ENCODE data around the gene AGPAT3.

Gene AGPAT3

GRCh38 chr21:43853851-43854772 lies 10.9 kb upstream of the AGPAT3 start:
- Histone ChIP-seq H3K36me3 (ENCODE audit: insufficient read depth, low read length) (no peaks in the 10 kb centered on the region), H3K27ac (ENCODE audit: low read depth, low read length) (no peak overlapping the region), H3K27me3 (ENCODE audit: insufficient read depth, low read length) (no peaks in the 10 kb centered on the region), H3K9ac (ENCODE audit: low read depth, low read length) (no peak overlapping the region), H3K9me3 (ENCODE audit: insufficient read depth, low read depth, low read length) (no peaks in the 10 kb centered on the region), H3K4me3 (ENCODE audit: low read length) (no peak overlapping the region), H3K4me1 (ENCODE audit: insufficient read depth, low read length) (no peaks in the 10 kb centered on the region)
- 90% methylated on average over 34 of the region's 34 CpGs for WGBS

GRCh38 chr21:43854773-43855633 lies 10.0 kb upstream of the AGPAT3 start:
- Histone ChIP-seq H3K4me3 (ENCODE audit: low read length) (no peak overlapping the region), H3K27me3 (ENCODE audit: insufficient read depth, low read length) (no peaks in the 10 kb centered on the region), H3K9me3 (ENCODE audit: insufficient read depth, low read depth, low read length) (no peaks in the 10 kb centered on the region), H3K9ac (ENCODE audit: low read depth, low read length) (no peak overlapping the region), H3K36me3 (ENCODE audit: insufficient read depth, low read length) (no peaks in the 10 kb centered on the region), H3K4me1 (ENCODE audit: insufficient read depth, low read length) (peaks cover 5% of the 10 kb centered on the region; the same call in 1 of the 2 replicates), H3K27ac (ENCODE audit: low read depth, low read length) (no peak overlapping the region)
- 92% methylated on average over 26 of the region's 26 CpGs for WGBS

GRCh38 chr21:43855955-43856354 lies 9.1 kb upstream of the AGPAT3 start:
- Histone ChIP-seq H3K9ac (ENCODE audit: low read depth, low read length) (no peak overlapping the region), H3K9me3 (ENCODE audit: insufficient read depth, low read depth, low read length) (no peaks in the 10 kb centered on the region), H3K27ac (ENCODE audit: low read depth, low read length) (no peak overlapping the region), H3K36me3 (ENCODE audit: insufficient read depth, low read length) (no peaks in the 10 kb centered on the region), H3K4me1 (ENCODE audit: insufficient read depth, low read length) (peaks cover 5% of the 10 kb centered on the region; the same call in 1 of the 2 replicates), H3K4me3 (ENCODE audit: low read length) (no peak overlapping the region), H3K27me3 (ENCODE audit: insufficient read depth, low read length) (no peaks in the 10 kb centered on the region)
- WGBS, result 93% methylated on average over 10 of the region's 10 CpGs

GRCh38 chr21:43858806-43859648 lies 6.0 kb upstream of the AGPAT3 start:
- no peak overlapping the region for H3K9ac ChIP-seq (ENCODE audit: low read depth, low read length)
- H3K4me1 ChIP-seq (ENCODE audit: insufficient read depth, low read length), result peaks cover 5% of the 10 kb centered on the region; the same call in 1 of the 2 replicates
- H3K36me3 ChIP-seq (ENCODE audit: insufficient read depth, low read length), result no peaks in the 10 kb centered on the region
- peaks cover 10% of the 10 kb centered on the region for H3K27me3 ChIP-seq (ENCODE audit: insufficient read depth, low read length)
- no peak overlapping the region for H3K4me3 ChIP-seq (ENCODE audit: low read length)
- no peak overlapping the region; the same call in 1 of the 2 replicates for H3K27ac ChIP-seq (ENCODE audit: low read depth, low read length)
- 89% methylated on average over 26 of the region's 26 CpGs for WGBS
- no peaks in the 10 kb centered on the region for H3K9me3 ChIP-seq (ENCODE audit: insufficient read depth, low read depth, low read length)

GRCh38 chr21:43859747-43860214 lies 5.2 kb upstream of the AGPAT3 start:
- peaks cover 5% of the 10 kb centered on the region; the same call in 1 of the 2 replicates for H3K4me1 ChIP-seq (ENCODE audit: insufficient read depth, low read length)
- no peak overlapping the region for H3K9ac ChIP-seq (ENCODE audit: low read depth, low read length)
- no peaks in the 10 kb centered on the region for H3K36me3 ChIP-seq (ENCODE audit: insufficient read depth, low read length)
- WGBS, result 85% methylated on average over 8 of the region's 8 CpGs
- H3K27ac ChIP-seq (ENCODE audit: low read depth, low read length), result no peak overlapping the region
- peaks cover 15% of the 10 kb centered on the region for H3K27me3 ChIP-seq (ENCODE audit: insufficient read depth, low read length)
- H3K9me3 ChIP-seq (ENCODE audit: insufficient read depth, low read depth, low read length), result no peaks in the 10 kb centered on the region
- no peak overlapping the region for H3K4me3 ChIP-seq (ENCODE audit: low read length)

GRCh38 chr21:43861706-43862105 lies 3.3 kb upstream of the AGPAT3 start:
- Histone ChIP-seq H3K9me3 (ENCODE audit: insufficient read depth, low read depth, low read length) (no peaks in the 10 kb centered on the region), H3K4me1 (ENCODE audit: insufficient read depth, low read length) (peaks cover 8% of the 10 kb centered on the region), H3K27me3 (ENCODE audit: insufficient read depth, low read length) (peaks cover 28% of the 10 kb centered on the region), H3K9ac (ENCODE audit: low read depth, low read length) (no peak overlapping the region), H3K27ac (ENCODE audit: low read depth, low read length) (no peak overlapping the region), H3K36me3 (ENCODE audit: insufficient read depth, low read length) (no peaks in the 10 kb centered on the region), H3K4me3 (ENCODE audit: low read length) (no peak overlapping the region)
- 96% methylated on average over 7 of the region's 8 CpGs for WGBS

GRCh38 chr21:43864313-43864961 lies 586 bp upstream of the AGPAT3 start:
- Histone ChIP-seq H3K4me1 (ENCODE audit: insufficient read depth, low read length) (peaks cover 5% of the 10 kb centered on the region), H3K4me3 (ENCODE audit: low read length) (peak overlapping the region; percentile 60), H3K9ac (ENCODE audit: low read depth, low read length) (no peak overlapping the region), H3K9me3 (ENCODE audit: insufficient read depth, low read depth, low read length) (no peaks in the 10 kb centered on the region), H3K27me3 (ENCODE audit: insufficient read depth, low read length) (peaks cover 30% of the 10 kb centered on the region), H3K36me3 (ENCODE audit: insufficient read depth, low read length) (no peaks in the 10 kb centered on the region), H3K27ac (ENCODE audit: low read depth, low read length) (no peak overlapping the region)
- under 1% methylated on average over 62 of the region's 81 CpGs for WGBS

- peaks cover 30% of the 10 kb centered on the region for H3K27me3 ChIP-seq (ENCODE audit: insufficient read depth, low read length)
- peaks cover 3% of the 10 kb centered on the region for H3K4me1 ChIP-seq (ENCODE audit: insufficient read depth, low read length)
- 2% methylated on average over 59 of the region's 59 CpGs for WGBS
- no peak overlapping the region for H3K27ac ChIP-seq (ENCODE audit: low read depth, low read length)
- H3K9ac ChIP-seq (ENCODE audit: low read depth, low read length), result no peak overlapping the region
- H3K4me3 ChIP-seq (ENCODE audit: low read length), result peak overlapping the region; percentile 48
- no peaks in the 10 kb centered on the region for H3K36me3 ChIP-seq (ENCODE audit: insufficient read depth, low read length)
- H3K9me3 ChIP-seq (ENCODE audit: insufficient read depth, low read depth, low read length), result no peaks in the 10 kb centered on the region
Observed at GRCh38 chr21:43865540-43866259, 677 bp downstream of the AGPAT3 start.

GRCh38 chr21:43866260-43866629 lies 1.2 kb downstream of the AGPAT3 start:
- WGBS, result 12% methylated on average over 16 of the region's 16 CpGs
- no peaks in the 10 kb centered on the region for H3K9me3 ChIP-seq (ENCODE audit: insufficient read depth, low read depth, low read length)
- H3K36me3 ChIP-seq (ENCODE audit: insufficient read depth, low read length), result no peaks in the 10 kb centered on the region
- no peak overlapping the region for H3K27ac ChIP-seq (ENCODE audit: low read depth, low read length)
- H3K4me1 ChIP-seq (ENCODE audit: insufficient read depth, low read length), result peaks cover 3% of the 10 kb centered on the region
- peaks cover 30% of the 10 kb centered on the region for H3K27me3 ChIP-seq (ENCODE audit: insufficient read depth, low read length)
- no peak overlapping the region for H3K9ac ChIP-seq (ENCODE audit: low read depth, low read length)
- peak overlapping the region; percentile 48 for H3K4me3 ChIP-seq (ENCODE audit: low read length)

Data from HUES64 (cell line).